ENCODE results near the gene NAALADL2.

NAALADL2 gene

DNA sequence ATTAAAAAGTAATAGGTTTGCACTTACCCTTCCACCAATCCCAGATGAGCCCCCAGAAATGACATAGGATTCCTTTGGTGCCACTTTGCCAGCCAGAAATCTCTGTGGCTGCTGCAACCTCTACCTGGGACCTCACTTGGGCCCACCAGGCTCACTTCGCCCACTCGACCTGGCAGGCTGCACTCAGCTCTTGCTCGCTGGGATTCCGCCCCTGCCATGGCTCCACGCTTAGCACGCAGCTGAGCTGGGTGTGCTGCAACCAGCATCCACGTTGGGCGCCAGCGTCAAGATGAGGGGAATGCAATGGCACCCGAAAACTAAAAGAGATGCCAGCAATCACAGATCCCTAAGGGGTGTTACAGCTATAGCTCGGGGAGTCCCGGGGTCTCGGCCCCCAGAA is 761.0 kb downstream of the NAALADL2 start:
- no peak for DNase-seq

GRCh38 chr3:175620532-175620931 is 761.4 kb downstream of the NAALADL2 start:
- DNase-seq, result no peak

- no peak for DNase-seq
These were observed 781.8 kb downstream of the NAALADL2 start for GRCh38 chr3:175640958-175641357.

DNA sequence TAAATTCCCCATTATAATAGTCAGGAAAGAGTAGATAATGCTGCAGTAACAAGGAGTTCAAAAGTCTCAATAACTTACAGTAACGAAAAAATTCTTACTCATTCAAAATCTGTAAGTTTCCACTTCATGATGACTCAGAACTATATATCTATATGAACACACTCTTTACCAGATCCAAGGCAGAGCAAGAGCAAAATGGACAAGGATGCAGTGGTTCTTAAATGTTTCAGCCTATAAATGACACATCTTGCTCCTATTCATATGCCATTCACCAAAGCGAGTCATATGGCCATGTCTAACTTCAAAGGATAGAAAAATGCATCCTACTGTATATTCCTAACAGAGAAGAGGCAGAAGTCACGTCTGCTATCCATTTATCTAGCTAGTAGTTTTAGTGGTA is 787.7 kb downstream of the NAALADL2 start:
- DNase-seq, result no peak

- no peak for DNase-seq
These were observed 789.8 kb downstream of the NAALADL2 start for GRCh38 chr3:175648899-175649298.

GRCh38 chr3:175651716-175652115 is 792.6 kb downstream of the NAALADL2 start:
- DNase-seq, result no peak

DNA sequence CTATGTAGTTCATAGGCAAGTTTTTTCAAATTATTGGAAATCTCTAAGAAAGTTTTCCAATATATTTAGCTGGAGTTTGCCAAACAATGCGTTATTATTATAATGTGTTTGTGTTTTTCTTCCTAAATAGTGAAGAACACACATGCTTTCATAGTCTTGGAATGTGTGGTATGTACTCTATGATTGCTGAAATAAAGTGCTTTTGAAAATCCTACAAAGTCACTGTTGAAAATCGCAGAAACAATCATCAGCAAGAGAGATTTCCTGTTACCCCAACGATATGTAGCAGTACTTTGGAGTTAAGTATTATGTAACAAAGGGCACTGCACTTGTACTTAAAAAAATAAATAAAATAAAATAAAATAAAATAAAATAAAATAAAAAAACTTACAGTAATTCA is 796.2 kb downstream of the NAALADL2 start:
- no peak for DNase-seq

- DNase-seq, result no peak
These were observed 797.3 kb downstream of the NAALADL2 start for GRCh38 chr3:175656461-175656860.

DNA sequence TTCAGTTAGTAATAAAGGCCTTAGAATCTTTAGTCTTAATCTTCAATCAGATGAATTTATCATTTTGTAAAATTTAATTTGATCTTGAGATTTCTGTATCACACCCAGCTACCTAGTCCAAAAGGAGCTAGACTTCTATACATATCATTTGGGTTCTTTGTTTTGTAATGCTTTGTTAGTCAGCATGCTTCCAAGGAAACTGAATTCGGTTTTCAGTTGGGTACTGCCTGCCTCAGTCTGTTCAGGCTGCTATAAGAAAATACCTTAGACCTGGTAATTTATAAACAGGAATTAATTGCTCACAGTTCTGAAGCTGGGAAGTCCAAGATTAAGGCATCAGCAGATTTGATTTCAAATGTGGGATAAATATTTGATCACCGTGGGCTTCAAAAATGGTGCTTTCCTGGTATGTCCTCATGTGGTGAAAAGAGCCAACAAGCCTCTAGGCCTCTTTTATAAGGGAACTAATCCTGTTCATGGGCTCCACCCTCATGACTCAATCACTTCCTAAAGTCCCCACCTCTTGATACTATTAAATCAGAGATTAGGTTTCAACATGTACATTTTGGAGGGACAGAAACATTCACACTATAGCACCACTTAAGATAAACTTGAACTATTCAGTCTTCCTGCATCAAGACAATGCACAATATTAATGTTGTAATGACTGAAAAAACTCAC is 800.7 kb downstream of the NAALADL2 start:
- DNase-seq, result no peak

DNA sequence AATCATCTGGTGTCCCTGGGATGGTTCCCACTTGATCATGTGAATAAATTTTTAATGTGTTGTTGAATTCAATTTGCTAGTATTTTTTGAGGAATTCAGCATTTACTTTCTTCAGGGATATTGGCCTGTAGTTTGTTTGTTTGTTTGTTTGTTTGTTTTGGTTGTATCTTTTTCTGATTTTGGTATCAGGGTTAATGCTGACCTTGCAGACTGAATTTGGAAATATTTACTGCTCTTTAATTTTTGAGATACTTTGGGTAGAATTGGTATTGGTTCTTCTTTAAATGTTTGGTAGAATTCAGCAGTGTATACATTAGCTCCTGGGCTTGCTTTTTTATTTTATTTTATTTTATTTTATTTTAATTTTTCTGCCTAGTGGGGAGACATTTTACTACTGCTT is 803.7 kb downstream of the NAALADL2 start:
- no peak for DNase-seq

DNA sequence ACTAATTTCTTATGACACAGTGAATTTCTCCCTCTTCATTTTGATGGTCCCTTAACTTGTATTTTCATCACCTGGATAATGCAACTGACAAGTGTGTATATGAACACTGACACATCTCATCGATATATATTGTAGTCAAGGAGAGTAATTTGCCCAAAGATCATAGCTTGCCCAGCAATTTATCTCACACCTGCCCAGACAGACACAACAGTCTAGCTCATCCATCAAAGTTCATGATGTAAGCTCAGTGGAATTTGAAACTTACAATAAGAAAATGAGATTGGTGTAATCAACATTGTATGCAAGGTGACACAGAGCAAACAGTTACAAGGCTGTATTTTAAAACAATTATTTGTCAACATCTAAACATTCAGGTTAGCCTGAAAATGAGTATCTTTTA is 805.8 kb downstream of the NAALADL2 start:
- no peak for DNase-seq

GRCh38 chr3:175668300-175668699 is 809.2 kb downstream of the NAALADL2 start:
- no peak for DNase-seq

DNA sequence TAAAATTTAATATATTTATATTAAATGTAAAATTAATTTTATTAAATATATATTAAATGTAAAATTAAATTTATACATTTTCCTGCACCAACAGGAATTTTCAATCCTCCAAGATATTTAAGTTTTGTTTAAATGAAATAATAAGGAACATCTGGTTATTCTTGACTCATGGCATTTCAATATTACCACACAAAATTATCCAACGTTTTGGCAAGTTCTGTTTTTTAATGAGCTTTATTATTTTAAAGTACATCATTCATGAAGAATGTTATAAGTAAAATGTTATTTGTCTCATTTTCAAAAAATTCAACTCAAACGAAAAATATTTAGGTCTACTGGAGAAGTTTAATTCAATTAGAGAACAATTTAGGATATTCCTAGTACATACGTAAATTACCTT is 811.4 kb downstream of the NAALADL2 start:
- DNase-seq, result no peak

DNA sequence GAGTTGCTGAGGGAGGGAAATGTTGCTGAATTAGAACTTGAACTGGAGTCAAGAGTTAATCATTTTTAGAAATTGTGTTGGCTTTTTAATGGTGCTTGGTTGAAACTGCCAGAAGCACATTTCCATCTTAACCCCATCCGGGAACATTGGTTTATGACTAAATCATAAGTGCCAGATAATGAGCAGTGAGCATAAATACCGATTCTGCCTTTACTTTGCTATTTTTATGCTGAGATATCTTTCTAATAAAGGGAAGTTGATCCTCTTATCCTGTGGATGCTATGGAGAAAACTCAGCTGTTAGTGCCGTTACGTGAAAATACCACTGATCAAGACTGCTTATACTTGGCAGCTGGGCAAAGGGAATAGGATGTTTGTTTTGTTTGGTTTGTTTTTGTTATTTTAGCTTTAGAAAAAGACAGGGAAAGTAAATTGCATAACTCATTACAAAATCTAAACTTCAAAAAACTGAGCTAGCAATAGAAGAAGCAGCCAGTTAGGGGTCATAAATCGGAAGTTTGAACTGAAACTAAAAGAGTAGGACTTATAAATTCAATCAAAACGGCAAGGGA is 813.1 kb downstream of the NAALADL2 start:
- DNase-seq, result no peak

- no peak for DNase-seq
These were observed 820.4 kb downstream of the NAALADL2 start for GRCh38 chr3:175679568-175679967.

DNA sequence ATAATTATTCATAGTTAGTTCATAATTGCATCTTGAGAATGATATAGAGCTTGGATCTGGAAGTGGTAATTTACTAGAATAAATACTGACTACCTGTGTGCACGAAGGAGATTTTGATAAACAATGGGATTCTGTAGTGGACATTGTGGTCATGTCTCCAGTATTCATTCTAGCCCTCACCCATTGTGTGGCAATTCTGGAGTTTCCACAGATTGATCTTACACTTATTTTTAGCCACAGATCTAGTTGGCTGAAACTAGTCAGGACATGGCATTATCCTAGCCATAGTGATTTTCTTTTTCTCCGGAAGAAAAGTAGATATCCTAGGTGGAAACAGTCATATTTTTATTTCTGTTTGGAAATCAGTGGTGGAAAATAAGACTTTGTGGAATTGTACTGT is 833.1 kb downstream of the NAALADL2 start:
- no peak for DNase-seq

DNA sequence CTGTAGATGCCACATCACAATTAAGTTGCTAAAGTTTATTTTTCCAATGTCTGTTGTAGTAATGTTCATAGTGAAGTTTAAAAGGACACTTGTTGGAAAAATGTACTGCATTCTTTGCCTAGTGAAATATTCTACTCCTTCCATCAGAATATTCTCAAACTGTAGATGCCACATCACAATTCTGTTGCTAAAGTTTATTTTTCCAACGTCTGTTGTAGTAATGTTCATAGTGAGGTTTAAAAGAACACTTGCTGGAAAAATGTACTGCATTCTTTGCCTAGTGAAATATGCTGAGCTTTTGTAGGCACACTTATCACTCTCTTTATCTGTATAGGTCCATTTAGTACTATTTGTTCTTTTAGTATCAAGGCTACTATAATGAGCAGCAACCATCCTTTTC is 836.1 kb downstream of the NAALADL2 start:
- DNase-seq, result no peak

GRCh38 chr3:175702956-175703355 is 843.8 kb downstream of the NAALADL2 start:
- no peak for DNase-seq

DNA sequence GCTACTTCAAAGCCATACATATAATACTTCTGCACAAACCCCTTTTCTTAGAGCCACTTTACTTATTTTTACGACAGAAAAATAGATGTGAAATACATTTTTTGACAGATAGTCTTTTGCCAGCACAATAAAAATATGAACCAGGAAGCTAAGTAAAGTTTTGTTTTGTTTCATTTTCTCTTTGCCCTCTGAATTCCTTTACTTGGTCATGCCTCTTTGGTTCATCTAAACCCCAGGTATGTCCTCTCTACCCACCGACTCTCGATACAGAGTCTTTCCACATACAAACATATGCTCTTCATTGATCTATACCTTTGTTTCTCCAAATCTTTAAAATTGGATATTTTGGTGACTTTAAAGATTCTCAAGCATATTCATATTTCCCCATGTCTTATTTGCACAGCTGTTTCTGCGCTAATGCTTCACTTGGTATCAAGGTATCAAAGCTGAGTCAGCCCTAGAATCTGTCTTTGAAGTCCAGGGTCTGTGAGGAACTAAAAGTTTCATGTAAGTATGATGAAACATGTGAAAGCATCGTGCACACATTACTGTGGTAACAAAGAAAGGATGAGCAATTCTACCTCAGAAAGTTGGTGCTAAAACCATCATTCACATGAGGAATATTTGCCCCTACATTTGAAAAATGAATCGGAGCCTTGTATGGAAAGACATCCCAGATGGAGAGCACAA is 845.4 kb downstream of the NAALADL2 start:
- no peak for DNase-seq

DNA sequence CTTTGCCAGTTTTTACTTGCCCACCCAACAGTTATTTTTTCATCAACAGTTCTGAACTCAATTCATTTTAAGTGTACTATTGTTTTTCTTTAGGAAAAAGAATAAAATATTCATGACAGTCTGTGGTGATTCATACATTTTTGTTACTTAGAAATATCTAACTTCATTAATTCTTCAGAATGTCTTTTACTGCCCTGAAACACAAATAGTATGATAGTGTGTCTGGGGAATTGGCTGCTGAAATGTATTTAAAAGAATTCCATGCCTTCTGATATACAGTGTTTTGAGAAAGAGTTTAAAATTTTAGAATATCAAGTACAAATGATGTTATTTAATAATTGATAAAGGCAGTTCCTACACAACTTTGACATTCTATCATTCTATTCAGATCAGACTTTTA is 854.1 kb downstream of the NAALADL2 start:
- no peak for DNase-seq

DNA sequence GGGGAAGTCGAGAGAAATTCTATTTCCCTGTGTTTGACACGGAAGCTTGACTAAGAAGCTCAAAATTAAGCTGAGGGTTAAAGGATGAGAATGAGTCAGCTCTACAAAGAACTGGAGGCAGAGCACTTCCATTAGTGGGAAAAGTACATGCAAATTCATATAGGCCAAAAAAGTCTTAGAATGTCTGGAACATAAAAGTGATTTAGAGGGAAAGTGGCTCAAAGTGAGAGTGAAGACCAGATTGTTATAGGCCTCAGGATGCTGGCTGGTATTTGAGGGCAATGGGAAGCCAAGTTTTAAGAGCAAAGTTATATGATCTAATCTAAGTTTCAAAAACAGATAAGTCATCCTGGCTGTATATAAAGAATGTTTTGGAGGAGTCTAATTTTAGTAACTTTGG is 857.3 kb downstream of the NAALADL2 start:
- no peak for DNase-seq

DNA sequence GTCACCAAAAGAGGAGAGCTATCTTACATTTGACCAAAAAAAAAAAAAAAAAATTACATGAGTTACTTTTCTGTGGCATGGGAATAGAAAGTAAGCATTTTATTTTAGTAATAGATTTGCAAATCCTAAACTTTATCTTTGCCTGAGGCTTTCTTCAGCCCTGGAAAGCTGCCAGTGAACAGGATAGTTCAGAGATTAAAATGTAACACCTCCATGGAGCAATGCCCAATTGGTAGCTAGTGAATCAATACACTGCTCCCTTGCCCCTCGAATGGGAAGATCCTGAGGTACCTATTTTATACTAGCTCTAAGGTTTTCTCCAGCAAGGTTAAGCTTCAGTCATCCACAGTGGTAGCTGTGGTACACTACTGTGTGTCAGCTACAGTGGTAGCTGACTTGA is 867.1 kb downstream of the NAALADL2 start:
- no peak for DNase-seq

DNA sequence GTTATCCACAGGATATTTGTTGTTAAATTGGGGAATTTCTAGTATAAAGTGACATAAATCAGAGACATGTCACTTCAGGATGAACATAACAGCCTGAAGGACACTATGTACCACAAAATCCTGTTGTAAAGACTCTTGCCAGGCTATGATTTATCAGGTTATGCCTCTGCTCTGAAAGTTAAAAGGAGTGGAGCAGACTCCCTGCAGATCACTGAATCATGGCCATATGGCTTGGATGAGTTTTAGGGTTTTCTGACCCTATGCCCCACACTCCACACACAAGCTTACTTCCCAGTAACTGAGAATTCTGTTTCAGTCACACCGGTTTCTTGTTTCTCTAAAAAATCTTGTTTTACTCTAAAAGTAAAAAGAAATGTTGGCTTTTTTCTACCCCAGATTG is 869.4 kb downstream of the NAALADL2 start:
- no peak for DNase-seq

DNA sequence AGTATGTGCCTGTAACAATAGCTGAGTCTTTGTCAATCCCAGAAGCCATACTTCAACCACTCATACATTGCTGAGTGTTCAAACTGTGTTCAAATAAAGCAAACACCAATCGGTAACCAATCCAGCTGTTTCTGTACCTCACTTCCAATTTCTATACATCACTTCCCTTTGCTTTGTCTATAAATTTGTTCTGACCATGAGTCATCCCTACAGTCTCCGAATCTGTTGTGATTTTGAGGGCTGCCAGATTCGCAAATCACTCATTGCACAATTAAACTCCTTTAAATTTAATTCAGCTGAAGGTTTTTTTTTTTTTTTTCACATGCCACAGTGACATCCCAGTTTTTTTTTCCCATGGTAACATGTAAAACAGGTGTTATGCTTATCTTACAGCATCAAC is 870.3 kb downstream of the NAALADL2 start:
- no peak for DNase-seq

DNA sequence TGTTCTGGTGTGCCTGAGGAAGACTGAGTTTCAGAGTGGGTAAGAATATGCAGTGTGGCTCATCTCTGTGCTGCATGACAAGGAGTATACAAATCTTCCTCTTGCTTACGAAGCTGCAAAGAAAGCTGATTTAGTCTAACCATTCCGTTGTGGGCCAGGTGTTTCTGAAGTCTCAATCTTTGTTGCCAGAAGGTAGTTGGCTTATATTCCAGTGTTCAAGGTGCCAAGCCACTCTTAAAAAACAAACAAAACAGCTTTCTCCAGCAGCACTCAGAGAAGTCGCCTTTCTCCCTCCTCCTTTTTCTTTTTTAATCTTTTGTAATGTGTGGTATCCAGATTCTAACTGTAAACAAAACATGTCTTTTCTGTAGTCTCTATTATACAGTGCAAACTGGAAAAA is 872.4 kb downstream of the NAALADL2 start:
- DNase-seq, result no peak

Data from islet precursor cell (in vitro differentiated cells).